HG03139 (cell line): ENCODE measurements around the gene KRTAP3-1.
"Not testable (repeated sequence)": the region's sequence is repeated elsewhere in the genome, so short reads cannot be mapped to it uniquely, and the experiment has no call there.

Source experiments
- ATAC-seq: cut with Tn5 transposase; IDR thresholded peaks from one replicate; pipeline ENCODE4 v1.9.1; 2021; ENCODE audit not compliant: unreplicated experiment

The KRTAP3-1 gene

DNA sequence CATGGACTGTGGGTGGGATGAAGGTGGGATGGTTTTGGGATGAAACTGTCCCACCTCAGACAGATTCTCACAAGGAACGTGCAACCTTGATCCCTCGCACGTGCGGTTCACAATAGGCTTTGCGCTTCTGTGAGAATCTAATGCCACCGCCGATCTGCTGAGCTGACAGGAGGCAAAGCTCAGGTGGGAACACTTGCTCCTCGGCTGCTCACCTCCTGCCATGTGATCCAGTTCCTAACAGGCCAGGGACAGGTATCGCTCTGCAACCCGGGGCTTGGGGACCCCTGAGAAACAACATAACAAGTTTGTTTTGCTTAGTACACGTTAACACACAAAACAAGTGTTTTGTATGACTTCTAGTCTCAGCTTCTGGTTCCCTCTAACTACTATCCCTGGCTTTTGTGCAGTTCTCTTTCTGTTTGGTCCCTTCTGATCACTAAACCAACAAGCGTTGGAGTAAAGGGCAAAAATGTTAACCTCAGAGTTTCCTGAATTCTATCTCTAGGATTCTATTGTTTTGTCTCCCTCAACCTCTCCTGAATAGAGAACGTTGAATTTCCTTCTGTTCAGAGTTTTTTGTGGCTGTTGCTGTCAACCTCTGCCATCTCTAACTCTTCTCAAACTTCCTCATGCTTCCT lies 7.8 kb upstream of the KRTAP3-1 start:
- no peak for ATAC-seq

DNA sequence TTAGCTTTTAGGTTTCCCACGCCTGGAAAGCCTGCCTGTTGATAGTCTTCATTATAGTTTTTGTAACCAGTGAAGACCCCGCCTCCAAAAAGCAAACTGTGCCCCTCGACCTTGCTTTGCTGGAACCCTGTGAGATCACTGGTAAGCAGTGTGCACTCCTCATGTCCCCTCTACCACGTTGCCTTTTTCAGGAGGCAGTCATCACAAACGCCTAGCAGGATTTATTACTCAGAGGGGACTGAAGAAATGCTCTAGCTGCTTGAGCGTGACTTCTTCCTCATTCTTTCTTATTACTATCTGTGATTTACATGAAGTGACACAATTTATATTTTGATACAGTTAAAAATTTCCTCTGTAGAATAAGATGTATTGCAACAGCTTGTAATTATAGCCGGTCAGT lies 6.5 kb upstream of the KRTAP3-1 start:
- no peak for ATAC-seq

GRCh38 chr17:41013606-41014005 lies 4.7 kb upstream of the KRTAP3-1 start:
- ATAC-seq: no peak

GRCh38 chr17:41013181-41013580 lies 4.3 kb upstream of the KRTAP3-1 start:
- no peak for ATAC-seq

GRCh38 chr17:41012326-41013120 lies 3.6 kb upstream of the KRTAP3-1 start:
- ATAC-seq: no peak

DNA sequence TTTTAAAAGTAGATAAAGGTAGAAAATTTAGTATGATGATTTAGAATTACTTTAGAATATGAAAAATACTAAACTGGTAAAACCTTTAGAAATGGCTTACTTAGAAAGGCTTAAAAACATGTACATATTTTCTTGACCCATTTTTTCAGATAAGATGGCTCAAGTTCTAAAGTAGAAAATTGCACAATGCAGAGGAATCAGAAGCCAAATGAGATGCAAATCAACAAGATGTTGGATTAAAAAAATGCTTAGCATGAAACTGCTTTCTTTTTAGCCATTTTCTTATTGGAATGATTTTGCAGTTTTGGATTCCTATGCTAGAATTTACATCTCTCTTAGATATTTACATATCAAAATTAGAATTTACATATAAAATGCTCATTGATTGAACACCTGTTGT lies 1.5 kb upstream of the KRTAP3-1 start:
- ATAC-seq: no peak

- no peak for ATAC-seq
Measured at GRCh38 chr17:41009936-41010335, 1.0 kb upstream of the KRTAP3-1 start.

GRCh38 chr17:41009301-41009760 lies 403 bp upstream of the KRTAP3-1 start:
- no peak for ATAC-seq

GRCh38 chr17:41004397-41004796 lies 4.5 kb downstream of the KRTAP3-1 start:
- no peak for ATAC-seq

- no peak for ATAC-seq
Measured at GRCh38 chr17:41003926-41004325, 5.0 kb downstream of the KRTAP3-1 start.

DNA sequence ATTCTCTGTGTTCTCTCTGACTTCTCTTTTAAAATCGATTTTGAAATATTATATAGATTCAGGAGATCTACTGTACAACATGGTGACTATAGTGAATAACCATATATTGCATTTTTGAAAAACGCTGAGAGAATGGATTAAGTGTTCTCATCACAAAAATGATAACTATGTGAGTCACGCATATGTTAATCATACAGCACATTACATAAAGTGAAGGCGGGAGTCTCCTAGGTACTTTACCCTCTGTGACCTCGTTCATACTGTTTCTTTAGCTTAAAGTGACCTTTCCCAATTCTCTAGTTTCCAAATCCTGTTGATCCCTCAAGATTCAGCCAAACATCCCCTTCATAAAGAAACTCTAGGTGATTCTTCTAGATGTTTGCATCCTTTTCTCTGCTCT lies 6.1 kb downstream of the KRTAP3-1 start:
- ATAC-seq: no peak

GRCh38 chr17:41001795-41002194 lies 7.1 kb downstream of the KRTAP3-1 start:
- no peak for ATAC-seq

DNA sequence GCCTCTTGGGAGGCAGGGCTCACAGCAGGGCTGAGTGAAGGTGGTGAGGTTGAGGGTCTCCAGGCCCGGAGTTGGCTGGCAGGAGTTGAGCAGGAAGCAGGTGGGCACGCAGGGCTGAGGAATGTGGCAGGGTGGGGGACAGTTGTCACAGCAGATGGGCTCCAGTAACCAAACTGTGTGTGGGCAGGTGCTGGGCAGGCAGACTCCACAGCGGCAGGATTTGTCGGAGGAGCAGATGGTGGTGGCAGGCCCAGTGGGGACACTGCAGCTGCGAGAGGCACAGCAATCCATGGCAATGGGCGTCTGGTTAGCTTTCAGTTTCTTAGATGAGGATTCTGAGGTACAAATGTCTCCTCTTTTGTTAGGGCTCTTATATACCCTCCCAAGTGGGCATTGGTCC lies 9.4 kb downstream of the KRTAP3-1 start, which contains the start of gene KRTAP3-2:
Gene KRTAP3-2, minus strand, starts transcription at position 344 of the 400 bp plus-strand sequence. Its CDS starts 53 bp downstream, at position 291.
- ATAC-seq: not testable (repeated sequence)

GRCh38 chr17:40997361-40997760 lies 11.6 kb downstream of the KRTAP3-1 start:
- no peak for ATAC-seq

DNA sequence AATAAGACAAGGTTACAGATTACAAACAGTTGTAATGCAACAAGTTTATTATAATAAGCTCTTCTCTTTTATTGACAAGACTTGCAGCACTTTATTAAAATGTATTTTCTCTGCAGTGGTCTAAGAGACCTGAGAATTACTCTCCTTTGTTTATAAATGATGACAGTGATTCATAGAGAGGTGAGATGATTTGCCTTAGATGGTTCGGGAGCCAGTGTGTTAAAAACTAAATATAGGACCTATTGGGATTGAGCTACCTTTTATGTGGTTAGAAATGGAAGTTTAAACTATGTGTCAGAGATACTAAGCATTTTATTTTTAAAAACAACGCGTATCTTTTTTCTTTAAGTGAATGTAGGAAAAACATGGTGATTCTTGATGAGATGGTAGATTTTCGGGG lies 12.1 kb downstream of the KRTAP3-1 start:
- no peak for ATAC-seq

- ATAC-seq: no peak
Measured at GRCh38 chr17:40995116-40995515, 13.8 kb downstream of the KRTAP3-1 start.

DNA sequence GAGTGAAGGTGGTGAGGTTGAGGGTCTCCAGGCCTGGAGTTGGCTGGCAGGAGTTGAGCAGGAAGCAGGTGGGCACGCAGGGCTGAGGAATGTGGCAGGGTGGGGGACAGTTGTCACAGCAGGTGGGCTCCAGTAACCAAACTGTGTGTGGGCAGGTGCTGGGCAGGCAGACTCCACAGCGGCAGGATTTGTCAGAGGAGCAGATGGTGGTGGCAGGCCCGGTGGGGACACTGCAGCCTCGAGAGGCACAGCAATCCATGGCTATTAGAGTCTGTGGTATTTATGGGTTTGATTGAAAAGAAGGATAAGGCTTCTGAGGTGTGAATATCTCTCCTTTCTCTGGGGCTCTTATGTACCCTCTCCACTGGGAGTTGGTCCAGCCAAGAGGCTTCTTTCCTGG lies 15.1 kb downstream of the KRTAP3-1 start, which contains the start of gene KRTAP3-3:
Gene KRTAP3-3, minus strand, starts transcription at position 326 of the 400 bp plus-strand sequence. Its CDS starts 67 bp downstream, at position 259.
- ATAC-seq: no peak

GRCh38 chr17:40993084-40993483 lies 15.8 kb downstream of the KRTAP3-1 start:
- no peak for ATAC-seq

GRCh38 chr17:40992666-40993065 lies 16.3 kb downstream of the KRTAP3-1 start:
- ATAC-seq: no peak

DNA sequence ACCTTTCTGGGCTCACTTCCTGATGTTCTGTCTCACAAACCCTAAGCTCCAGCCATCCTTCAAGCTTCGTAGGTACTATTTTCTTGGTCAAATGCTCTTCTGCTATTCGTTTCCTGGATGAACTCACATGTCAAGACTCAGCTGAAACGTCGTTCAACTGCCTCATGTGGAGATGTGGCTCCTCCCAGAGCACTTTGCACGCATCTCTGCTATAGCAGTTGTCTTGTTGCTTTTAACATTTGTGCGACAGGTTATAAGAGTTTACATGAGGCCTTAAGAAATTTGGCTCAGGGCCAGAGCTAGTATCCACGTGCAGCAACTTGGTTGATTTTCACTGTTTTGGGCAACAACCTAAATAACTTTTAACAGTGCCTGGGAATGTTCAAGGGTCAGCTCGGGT lies 22.0 kb downstream of the KRTAP3-1 start:
- ATAC-seq: no peak

DNA sequence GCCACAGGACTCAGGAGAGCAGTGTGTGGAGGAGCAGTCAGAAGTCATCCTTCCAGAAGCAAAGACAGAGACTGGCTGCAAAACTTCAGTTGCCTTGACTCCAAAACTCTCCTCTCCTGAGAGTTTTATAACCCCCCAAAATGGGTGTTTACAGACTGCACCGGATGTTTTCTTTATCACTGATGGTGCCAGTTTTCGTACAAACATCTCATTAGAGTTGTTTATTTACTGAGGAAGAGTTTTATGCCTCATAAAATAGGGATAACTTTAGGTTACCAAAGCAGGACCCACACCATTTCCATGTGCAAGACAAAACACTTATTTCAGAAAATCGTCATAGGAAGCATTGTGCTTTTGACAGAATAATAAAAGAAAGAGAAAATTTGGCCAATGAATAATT lies 24.7 kb downstream of the KRTAP3-1 start, which contains the start of gene KRT40:
Gene KRT40, minus strand, starts transcription at position 101 of the 400 bp plus-strand sequence. Its CDS starts 53 bp downstream, at position 48.
- ATAC-seq: no peak

- ATAC-seq: no peak
Measured at GRCh38 chr17:40981115-40981514, 27.8 kb downstream of the KRTAP3-1 start.
